B cell (primary cell): Measurements from ENCODE around the gene CKAP2L. TPM values are rescaled to one million over a fixed set of nuclear protein-coding genes. Genes with fewer than 3 reads are reported as not detected.

Source experiments
- ATAC-seq: fragments of 200-7000 bp; cut with Tn5 transposase; one replicate; pipeline ENCODE4 v1.10.0; 2021; ENCODE audit warnings: low read depth, mild to moderate bottlenecking, moderate number of reproducible peaks, moderate library complexity
- CTCF ChIA-PET: fragments of 350-600 bp; sonication (Branson Sonifier 250); formaldehyde crosslinking; loops from one replicate; lab custom pipeline; 2021; ENCODE audit warnings: antibody characterized with exemption, inconsistent platforms; lab: Charles Lee
- POLR2A ChIA-PET: fragments of 350-600 bp; sonication (Branson Sonifier 250); formaldehyde crosslinking; loops from one replicate; lab custom pipeline; 2021; ENCODE audit warnings: antibody characterized with exemption; lab: Charles Lee
- DNase-seq: peaks from one replicate; pipeline ENCODE4 v3.0.0; 2013
- H2AFZ ChIP-seq: 2 replicates; pipeline ENCODE4 v1.6.1; 2012; ENCODE audit warnings: mild to moderate bottlenecking, low read depth, low read length; ENCODE audit not compliant: insufficient read depth, poor library complexity, severe bottlenecking
- H3K27ac ChIP-seq, 2 donors: 1 replicate in 1 of 2; 2 replicates in 1 of 2; pipeline ENCODE4 v1.5.1; 2012 to 2013; ENCODE audit warnings: low read length in 2 of 2, mild to moderate bottlenecking in 2 of 2, moderate library complexity in 1 of 2
- H3K27me3 ChIP-seq, 4 experiments: fragments of 200-600 bp in 1 of 4; sonication (generic) in 1 of 4; replicated peaks in 1 of 4; 1 replicate in 2 of 4; 2 replicates in 2 of 4; pipeline versions ENCODE4 v1.6.1 to v1.7.0; 2013 to 2016; ENCODE audit warnings: low read length in 3 of 4, mild to moderate bottlenecking in 2 of 4, mixed read lengths in 1 of 4, moderate library complexity in 1 of 4; ENCODE audit not compliant: insufficient read depth in 4 of 4, control insufficient read depth in 3 of 4; ENCODE audit errors: control extremely low read depth in 1 of 4
- H3K36me3 ChIP-seq, 2 experiments: replicated peaks in 1 of 2; 1 replicate in 1 of 2; 2 replicates in 1 of 2; pipeline versions ENCODE4 v1.6.1 to v1.7.1; 2013; ENCODE audit warnings: low read length in 1 of 2; ENCODE audit not compliant: insufficient read depth in 2 of 2, control insufficient read depth in 1 of 2; ENCODE audit errors: control extremely low read depth in 1 of 2, extremely low read depth in 1 of 2
- H3K4me1 ChIP-seq, 2 donors: fragments of 200-600 bp in 1 of 2; sonication (generic) in 1 of 2; 1 replicate in 1 of 2; 2 replicates in 1 of 2; pipeline versions ENCODE4 v1.5.1 to v1.6.1; 2013 to 2017; ENCODE audit warnings: low read length in 2 of 2; ENCODE audit not compliant: control insufficient read depth in 2 of 2, insufficient read depth in 2 of 2
- H3K4me2 ChIP-seq: replicated peaks from 2 replicates; pipeline ENCODE3; 2012; ENCODE audit warnings: mild to moderate bottlenecking, low read depth, low read length; ENCODE audit not compliant: poor library complexity, severe bottlenecking
- H3K4me3 ChIP-seq, 5 experiments: fragments of 200-600 bp in 1 of 5; sonication (generic) in 1 of 5; 1 replicate in 3 of 5; 2 replicates in 2 of 5; pipeline versions ENCODE4 v1.5.1 to v1.7.0; 2011 to 2016; ENCODE audit warnings: low read length in 4 of 5, mild to moderate bottlenecking in 4 of 5, low read depth in 2 of 5, control low read depth in 1 of 5, moderate library complexity in 1 of 5; ENCODE audit not compliant: insufficient read depth in 1 of 5; ENCODE audit errors: control extremely low read depth in 1 of 5, extremely low read depth in 1 of 5
- H3K79me2 ChIP-seq: fragments of 200-600 bp; sonication (generic); one replicate; pipeline ENCODE4 v1.6.0; 2016; ENCODE audit warnings: low read length; ENCODE audit not compliant: control insufficient read depth, insufficient read depth
- H3K9ac ChIP-seq: fragments of 200-600 bp; sonication (generic); 2 replicates; pipeline ENCODE4 v1.6.1; 2017; ENCODE audit warnings: mild to moderate bottlenecking, low read length, moderate library complexity
- H3K9me3 ChIP-seq, 3 donors: one replicate each; pipeline versions ENCODE4 v1.6.1 to v1.7.1; 2013; ENCODE audit warnings: low read length in 2 of 3; ENCODE audit not compliant: control insufficient read depth in 2 of 3, insufficient read depth in 1 of 3; ENCODE audit errors: control extremely low read depth in 1 of 3
- H4K20me1 ChIP-seq: 2 replicates; pipeline ENCODE4 v1.6.0; 2012; ENCODE audit warnings: mild to moderate bottlenecking, low read length; ENCODE audit not compliant: insufficient read depth, control insufficient read depth, poor library complexity, severe bottlenecking
- H3K27ac Mint-ChIP-seq: one replicate; pipeline ENCODE4 v1.8.0; 2021; ENCODE audit warnings: mixed read lengths
- H3K27me3 Mint-ChIP-seq: one replicate; pipeline ENCODE4 v1.8.0; 2021; ENCODE audit warnings: mixed read lengths
- H3K4me1 Mint-ChIP-seq: one replicate; pipeline ENCODE4 v1.8.0; 2021; ENCODE audit warnings: mixed read lengths
- H3K4me3 Mint-ChIP-seq: one replicate; pipeline ENCODE4 v1.8.0; 2021; ENCODE audit warnings: mixed read lengths
- H3K9me3 Mint-ChIP-seq: one replicate; pipeline ENCODE4 v1.8.0; 2022; ENCODE audit warnings: mixed read lengths; ENCODE audit not compliant: insufficient read depth
- EZH2 ChIP-seq: IDR thresholded peaks from 2 replicates; pipeline ENCODE4 v1.6.1; 2012; ENCODE audit warnings: borderline replicate concordance, low read depth, mild to moderate bottlenecking, moderate library complexity, low read length; ENCODE audit not compliant: insufficient read depth, poor library complexity, severe bottlenecking
- WGBS: methylation state at CpG from one replicate; pipeline ENCODE4 v1.1.5; 2013; ENCODE audit warnings: missing lambda C conversion rate; ENCODE audit not compliant: insufficient coverage; 5-methylcytosine and 5-hydroxymethylcytosine counted together
- intact Hi-C: fragments of 100-400 bp; cut with micrococcal nuclease; formaldehyde crosslinking; loops from one replicate; pipeline ENCODE4 v1.10.0; 2022
- polyA plus RNA-seq: library from polyadenylated mRNA; depleted of rRNA; stranded (reverse); fragments of >200 nt; gene quantifications from 2 replicates; pipeline ENCODE4 v1.2.3, GENCODE V29; 2012
- total RNA-seq, 2 donors: library from RNA; stranded (reverse); fragments of 120-200 nt in 1 of 2; gene quantifications; 1 replicate in 1 of 2; 2 replicates in 1 of 2; pipeline versions ENCODE4 v1.2.3 to v1.2.4, GENCODE V29; 2013 to 2022
- TF ChIP-seq, protein P1 (sequence below): fragments of 200-600 bp; IDR thresholded peaks from one replicate; pipeline ENCODE4 v1.8.0; 2022; ENCODE audit warnings: antibody characterized with exemption, mild to moderate bottlenecking

Gene CKAP2L
- total and polyA plus RNA-seq, 2 donors (not counting 1 experiment from before 2014, with no cell fraction given): 0.01 to 0.25 TPM

DNA sequence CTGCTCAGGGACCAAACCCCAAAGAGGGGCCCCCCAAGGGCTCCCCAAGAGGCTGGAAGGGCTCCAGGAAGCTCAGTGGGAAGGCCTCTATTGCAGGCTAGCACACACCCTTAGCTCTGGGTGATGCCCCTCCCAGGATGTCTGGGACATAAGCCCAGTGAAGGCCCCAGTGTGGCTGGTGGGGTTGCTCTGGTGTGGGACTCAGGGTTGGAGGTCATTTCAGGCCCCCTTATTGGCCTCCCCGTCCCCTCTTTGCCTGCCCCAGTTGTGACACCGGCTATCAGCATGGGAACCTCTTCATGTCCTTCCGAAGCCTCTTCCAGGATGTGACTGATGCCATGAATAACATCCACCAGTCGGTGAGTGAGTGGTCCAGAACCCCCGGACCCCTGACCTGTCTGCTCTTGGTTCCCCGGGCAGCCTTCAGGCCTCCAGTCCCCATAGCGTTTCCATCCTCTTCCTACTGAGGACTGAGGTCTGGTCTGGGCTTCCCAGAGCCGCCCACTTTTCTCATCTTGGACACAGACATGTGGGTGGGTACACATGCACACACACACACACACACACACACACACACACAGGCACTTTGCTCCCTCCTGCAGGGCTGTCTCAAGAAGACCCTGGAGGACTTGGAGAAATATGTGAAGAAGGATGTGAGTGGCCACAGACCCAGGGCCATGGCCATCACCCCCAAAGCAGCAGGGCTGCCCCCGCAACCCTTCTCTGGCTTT lies 41.4 kb downstream of the CKAP2L start:
- no peaks in the 10 kb centered on the region for H3K9me3 Mint-ChIP-seq
- H3K4me1 Mint-ChIP-seq: peaks cover 17% of the 10 kb centered on the region
- no peak overlapping the region for H3K9ac ChIP-seq
- peak overlapping the region; percentile 29 for H3K27ac Mint-ChIP-seq
- peaks cover 8 to 29% of the 10 kb centered on the region in 2 donors for H3K4me1 ChIP-seq
- H3K36me3 ChIP-seq: no peaks in the 10 kb centered on the region
- no peaks in the 10 kb centered on the region for H3K27me3 ChIP-seq
- no peak overlapping the region for H3K4me3 ChIP-seq
- no peak overlapping the region for H3K27ac ChIP-seq
- H2AFZ ChIP-seq: no peak overlapping the region
- TF ChIP-seq, protein P1, sequence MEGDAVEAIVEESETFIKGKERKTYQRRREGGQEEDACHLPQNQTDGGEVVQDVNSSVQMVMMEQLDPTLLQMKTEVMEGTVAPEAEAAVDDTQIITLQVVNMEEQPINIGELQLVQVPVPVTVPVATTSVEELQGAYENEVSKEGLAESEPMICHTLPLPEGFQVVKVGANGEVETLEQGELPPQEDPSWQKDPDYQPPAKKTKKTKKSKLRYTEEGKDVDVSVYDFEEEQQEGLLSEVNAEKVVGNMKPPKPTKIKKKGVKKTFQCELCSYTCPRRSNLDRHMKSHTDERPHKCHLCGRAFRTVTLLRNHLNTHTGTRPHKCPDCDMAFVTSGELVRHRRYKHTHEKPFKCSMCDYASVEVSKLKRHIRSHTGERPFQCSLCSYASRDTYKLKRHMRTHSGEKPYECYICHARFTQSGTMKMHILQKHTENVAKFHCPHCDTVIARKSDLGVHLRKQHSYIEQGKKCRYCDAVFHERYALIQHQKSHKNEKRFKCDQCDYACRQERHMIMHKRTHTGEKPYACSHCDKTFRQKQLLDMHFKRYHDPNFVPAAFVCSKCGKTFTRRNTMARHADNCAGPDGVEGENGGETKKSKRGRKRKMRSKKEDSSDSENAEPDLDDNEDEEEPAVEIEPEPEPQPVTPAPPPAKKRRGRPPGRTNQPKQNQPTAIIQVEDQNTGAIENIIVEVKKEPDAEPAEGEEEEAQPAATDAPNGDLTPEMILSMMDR: no peak
- TF ChIP-seq EZH2: no peak
- no peak for ATAC-seq
- no peak overlapping the region for H3K4me2 ChIP-seq
- 92% methylated on average over 7 of the region's 9 CpGs for WGBS
- intact Hi-C loops: loop anchor here (10.0 kb wide), 1 partner anchor 668 kb away; the partner anchor contains the start of gene TMEM87B
- ChIA-PET POLR2A (interaction anchor here (1.7 kb wide), 1 partner anchor 14 kb away, joined by 4 read pairs; no protein-coding TSS in a partner anchor), CTCF (interaction anchor here (0.6 to 19.8 kb wide), 5 partner anchors 16 to 640 kb away, joined by 3 to 496 read pairs (median 67); no protein-coding TSS in a partner anchor)
- H4K20me1 ChIP-seq: no peaks in the 10 kb centered on the region
- H3K9me3 ChIP-seq: no peaks in the 10 kb centered on the region
- no peak overlapping the region for H3K4me3 Mint-ChIP-seq
- H3K79me2 ChIP-seq: no peaks in the 10 kb centered on the region
- no peaks in the 10 kb centered on the region for H3K27me3 Mint-ChIP-seq
- DNase-seq: no peak
